SU-DHL-6 (cell line): ENCODE data around the gene PTPRC.
A peak's percentile ranks its signal among the peaks of the same experiment; 100 is the strongest.

Source experiments
- H2AFZ ChIP-seq: fragments of 200-600 bp; sonication (generic); 2 replicates; pipeline ENCODE4 v1.6.1; 2014; ENCODE audit warnings: low read depth, mild to moderate bottlenecking, moderate library complexity, mixed read lengths, antibody characterized with exemption, low read length; ENCODE audit not compliant: severe bottlenecking
- H3F3A ChIP-seq: fragments of 200-600 bp; shearing (Covaris generic); 2 replicates; pipeline ENCODE4 v1.6.0; 2016; ENCODE audit warnings: antibody characterized with exemption, mild to moderate bottlenecking; ENCODE audit not compliant: insufficient read depth
- H3K27ac ChIP-seq: fragments of 200-600 bp; sonication (generic); 2 replicates; pipeline ENCODE4 v1.5.1; 2016; ENCODE audit warnings: low read depth, mild to moderate bottlenecking, low read length, moderate library complexity, mixed read lengths
- H3K27me3 ChIP-seq: fragments of 200-600 bp; sonication (generic), shearing (Covaris generic); 2 replicates; pipeline ENCODE4 v1.6.0; 2014; ENCODE audit warnings: mild to moderate bottlenecking, low read length
- H3K36me3 ChIP-seq: fragments of 200-600 bp; sonication (generic); 2 replicates; pipeline ENCODE4 v1.6.1; 2014; ENCODE audit warnings: mild to moderate bottlenecking, low read length, mixed read lengths
- H3K4me2 ChIP-seq: fragments of 300-600, 200-600 bp; shearing (Covaris generic), sonication (generic); 2 replicates; pipeline ENCODE4 v1.6.0; 2014; ENCODE audit warnings: low read length, low read depth, mild to moderate bottlenecking; ENCODE audit not compliant: poor library complexity, severe bottlenecking
- H3K4me3 ChIP-seq: fragments of 200-600 bp; sonication (generic); 2 replicates; pipeline ENCODE4 v1.5.1; 2014; ENCODE audit warnings: antibody characterized with exemption, low read length, mild to moderate bottlenecking, mixed read lengths; ENCODE audit not compliant: insufficient read depth, poor library complexity, severe bottlenecking
- H3K79me2 ChIP-seq: fragments of 200-600 bp; sonication (generic); 2 replicates; pipeline ENCODE4 v1.6.1; 2014; ENCODE audit warnings: mild to moderate bottlenecking, low read length, moderate library complexity; ENCODE audit not compliant: insufficient read depth
- H3K9ac ChIP-seq: fragments of 200-600 bp; sonication (generic); 2 replicates; pipeline ENCODE4 v1.7.0; 2014; ENCODE audit warnings: mild to moderate bottlenecking, low read length
- H3K9me2 ChIP-seq: fragments of 200-600 bp; sonication (generic); replicated peaks from 2 replicates; pipeline ENCODE4 v1.6.1; 2014; ENCODE audit warnings: low read length; ENCODE audit not compliant: insufficient read depth
- H3K9me3 ChIP-seq: fragments of 200-600 bp; sonication (generic); 2 replicates; pipeline ENCODE4 v1.6.1; 2014; ENCODE audit warnings: low read length, mixed read lengths; ENCODE audit not compliant: insufficient read depth
- H4K20me1 ChIP-seq: fragments of 200-600 bp; sonication (generic); 2 replicates; pipeline ENCODE4 v1.6.1; 2014; ENCODE audit warnings: low read depth, mild to moderate bottlenecking, antibody characterized with exemption, low read length, moderate library complexity, mixed read lengths
- EZH2phosphoT487 ChIP-seq: fragments of 200-600 bp; sonication (generic), shearing (Covaris generic); conservative IDR thresholded peaks from 2 replicates; pipeline ENCODE4 v1.6.1; 2018; ENCODE audit warnings: mild to moderate bottlenecking, antibody characterized with exemption, low read length, moderate library complexity, mixed read lengths
- TF ChIP-seq, protein P1 (sequence below): fragments of 200-600 bp; sonication (generic); IDR thresholded peaks from one replicate; pipeline ENCODE4 v1.5.1; 2017; ENCODE audit warnings: antibody characterized with exemption, mild to moderate bottlenecking, low read length, moderate library complexity; ENCODE audit not compliant: insufficient read depth, poor library complexity, severe bottlenecking

Gene PTPRC

DNA sequence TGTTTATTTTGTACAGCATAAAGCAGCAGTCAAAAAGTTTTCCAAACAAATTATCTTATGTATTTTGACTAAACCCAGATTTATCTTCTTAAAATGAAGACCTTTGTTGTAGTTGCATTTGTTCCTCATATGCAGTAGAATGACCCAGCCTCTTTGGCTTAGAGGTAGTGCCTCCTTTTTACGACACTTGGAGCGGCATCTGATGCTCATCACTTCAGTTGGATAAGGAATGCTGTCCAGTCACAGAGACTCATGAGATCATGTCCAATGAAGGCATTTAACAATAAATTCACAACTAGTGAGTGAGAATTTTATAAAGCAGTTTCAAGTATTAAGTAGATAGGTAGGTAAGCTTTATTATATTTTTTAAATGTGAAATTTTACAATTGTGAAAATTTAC is 35.2 kb downstream of the PTPRC start:
- Histone ChIP-seq H3K4me2 (peak overlapping the region; percentile 95), H3F3A (peaks cover 71% of the 10 kb centered on the region), H4K20me1 (no peaks in the 10 kb centered on the region), H3K9ac (peak overlapping the region; percentile 10), H3K9me2 (no peaks in the 10 kb centered on the region), H3K36me3 (peaks cover 17% of the 10 kb centered on the region; the same call in 1 of the 2 replicates), H3K27ac (peak overlapping the region; percentile 89), H3K27me3 (no peaks in the 10 kb centered on the region), H3K4me3 (peak overlapping the region; percentile 24), H3K79me2 (peaks cover 97% of the 10 kb centered on the region), H2AFZ (no peak overlapping the region), H3K9me3 (no peaks in the 10 kb centered on the region)
- no peak for TF ChIP-seq EZH2phosphoT487
- TF ChIP-seq, protein P1, sequence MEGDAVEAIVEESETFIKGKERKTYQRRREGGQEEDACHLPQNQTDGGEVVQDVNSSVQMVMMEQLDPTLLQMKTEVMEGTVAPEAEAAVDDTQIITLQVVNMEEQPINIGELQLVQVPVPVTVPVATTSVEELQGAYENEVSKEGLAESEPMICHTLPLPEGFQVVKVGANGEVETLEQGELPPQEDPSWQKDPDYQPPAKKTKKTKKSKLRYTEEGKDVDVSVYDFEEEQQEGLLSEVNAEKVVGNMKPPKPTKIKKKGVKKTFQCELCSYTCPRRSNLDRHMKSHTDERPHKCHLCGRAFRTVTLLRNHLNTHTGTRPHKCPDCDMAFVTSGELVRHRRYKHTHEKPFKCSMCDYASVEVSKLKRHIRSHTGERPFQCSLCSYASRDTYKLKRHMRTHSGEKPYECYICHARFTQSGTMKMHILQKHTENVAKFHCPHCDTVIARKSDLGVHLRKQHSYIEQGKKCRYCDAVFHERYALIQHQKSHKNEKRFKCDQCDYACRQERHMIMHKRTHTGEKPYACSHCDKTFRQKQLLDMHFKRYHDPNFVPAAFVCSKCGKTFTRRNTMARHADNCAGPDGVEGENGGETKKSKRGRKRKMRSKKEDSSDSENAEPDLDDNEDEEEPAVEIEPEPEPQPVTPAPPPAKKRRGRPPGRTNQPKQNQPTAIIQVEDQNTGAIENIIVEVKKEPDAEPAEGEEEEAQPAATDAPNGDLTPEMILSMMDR = no peak

DNA sequence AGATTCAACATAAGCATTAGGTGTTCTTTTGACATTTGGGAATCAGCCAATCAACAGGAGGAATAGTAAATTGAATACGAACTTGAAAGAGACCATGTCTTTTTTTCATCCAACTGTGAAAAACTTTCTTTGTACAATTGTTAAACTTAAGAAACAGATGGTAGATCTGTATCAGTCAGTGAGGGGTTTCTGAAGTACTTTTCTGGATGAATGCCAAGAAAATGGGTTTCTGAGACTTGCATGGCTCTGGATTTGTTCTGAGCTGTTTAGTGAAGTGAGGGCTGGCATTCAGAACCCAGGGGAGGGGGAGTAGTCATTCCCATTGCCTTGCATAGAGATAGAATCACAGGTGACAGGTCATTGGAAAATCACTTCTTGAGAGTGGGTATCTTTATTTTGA is 37.4 kb downstream of the PTPRC start:
- Histone ChIP-seq H3K27me3 (no peaks in the 10 kb centered on the region), H3K36me3 (peaks cover 10% of the 10 kb centered on the region; the same call in 1 of the 2 replicates), H3K9ac (peak overlapping the region; percentile 53), H3K9me3 (no peaks in the 10 kb centered on the region), H3F3A (peaks cover 79% of the 10 kb centered on the region), H3K9me2 (no peaks in the 10 kb centered on the region), H4K20me1 (no peaks in the 10 kb centered on the region), H3K27ac (peak overlapping the region; percentile 99), H3K79me2 (peaks cover 95% of the 10 kb centered on the region), H3K4me3 (peak overlapping the region; percentile 7), H3K4me2 (peak overlapping the region; percentile 95), H2AFZ (no peak overlapping the region)
- TF ChIP-seq, protein P1 = no peak
- no peak for TF ChIP-seq EZH2phosphoT487

DNA sequence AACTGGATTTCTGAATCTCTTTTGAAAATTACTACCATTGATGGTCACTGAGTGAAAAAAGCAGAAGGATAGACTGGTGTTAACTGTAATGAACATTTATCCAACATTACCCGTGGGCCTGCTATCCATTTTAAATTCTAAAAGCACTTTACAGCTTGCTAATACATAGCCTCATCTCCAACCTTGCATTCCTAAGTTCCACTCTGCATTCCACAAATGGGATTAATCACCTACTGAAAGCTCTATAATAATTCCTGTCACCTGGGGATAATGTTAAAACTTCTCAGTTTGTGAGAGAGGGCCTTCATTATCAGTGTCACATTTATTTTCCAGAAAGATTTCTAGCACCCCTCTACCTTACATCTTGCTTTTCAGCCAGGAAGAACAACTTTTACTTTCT is 38.2 kb downstream of the PTPRC start:
- Histone ChIP-seq H3K27me3 (no peaks in the 10 kb centered on the region), H3K36me3 (0 out of 2 replicates have a peak, but pooled peaks cover 2% of the 10 kb centered on the region), H3K9ac (peak overlapping the region; percentile 53), H3K9me2 (no peaks in the 10 kb centered on the region), H3K4me3 (no peak overlapping the region), H3K9me3 (no peaks in the 10 kb centered on the region), H3K79me2 (peaks cover 88% of the 10 kb centered on the region), H3K27ac (peak overlapping the region; percentile 99), H3F3A (peaks cover 79% of the 10 kb centered on the region), H3K4me2 (peak overlapping the region; percentile 95), H2AFZ (no peak overlapping the region), H4K20me1 (no peaks in the 10 kb centered on the region)
- no peak for TF ChIP-seq EZH2phosphoT487
- TF ChIP-seq, protein P1 = no peak
